WTC11 (cell line): ENCODE measurements around the gene DUSP22.

Source experiments
- CBFB ChIP-seq: sonication (generic); formaldehyde crosslinking; IDR thresholded peaks from 2 replicates; pipeline ENCODE4 v1.8.1; 2022; ENCODE audit warnings: mild to moderate bottlenecking, low read depth, missing genetic modification reagents
- ELF4 ChIP-seq: sonication (generic); formaldehyde crosslinking; IDR thresholded peaks from 2 replicates; pipeline ENCODE4 v1.8.1; 2022; ENCODE audit warnings: low read depth, mild to moderate bottlenecking, moderate library complexity, missing genetic modification reagents
- TCF7 ChIP-seq: sonication (generic); formaldehyde crosslinking; IDR thresholded peaks from 2 replicates; pipeline ENCODE4 v1.8.0; 2022; ENCODE audit warnings: mild to moderate bottlenecking, low read depth, missing genetic modification reagents, moderate library complexity
- ZNF416 ChIP-seq: fragments of 250-450 bp; sonication (Bioruptor Pico); IDR thresholded peaks from 2 replicates; pipeline ENCODE4 v1.9.0; 2021; ENCODE audit warnings: mild to moderate bottlenecking, inconsistent platforms
- ZNF423 ChIP-seq: fragments of 250-450 bp; sonication (Bioruptor Pico); IDR thresholded peaks from 2 replicates; pipeline ENCODE4 v2.1.2; 2022; ENCODE audit warnings: mild to moderate bottlenecking, moderate library complexity
- TF ChIP-seq, protein P1 (sequence below): sonication (generic); formaldehyde crosslinking; IDR thresholded peaks from 2 replicates; pipeline ENCODE4 v1.8.1; 2023; ENCODE audit warnings: mild to moderate bottlenecking, missing genetic modification reagents, moderate library complexity
- TF ChIP-seq, protein P2 (sequence below): fragments of 250-450 bp; sonication (Bioruptor Pico); IDR thresholded peaks from 2 replicates; pipeline ENCODE4 v1.9.0; 2021; ENCODE audit warnings: mild to moderate bottlenecking
- TF ChIP-seq, protein P3 (sequence below): fragments of 200-600 bp; IDR thresholded peaks from 2 replicates; pipeline ENCODE4 v1.8.0; 2022; ENCODE audit warnings: antibody characterized with exemption
- TF ChIP-seq, protein P4 (sequence below): fragments of 250-450 bp; sonication (Bioruptor Pico); conservative IDR thresholded peaks from 2 replicates; pipeline ENCODE4 v1.9.0; 2021; ENCODE audit warnings: mild to moderate bottlenecking
- TF ChIP-seq, protein P5 (sequence below): sonication (generic); formaldehyde crosslinking; IDR thresholded peaks from 2 replicates; pipeline ENCODE4 v1.8.0; 2023; ENCODE audit warnings: missing genetic modification reagents, mild to moderate bottlenecking, borderline replicate concordance
- TF ChIP-seq, protein P6 (sequence below): fragments of 250-450 bp; sonication (Bioruptor Pico); IDR thresholded peaks from 2 replicates; pipeline ENCODE4 v1.9.0; 2021; ENCODE audit warnings: mild to moderate bottlenecking, borderline replicate concordance
- TF ChIP-seq, protein P7 (sequence below): sonication (generic); formaldehyde crosslinking; IDR thresholded peaks from 2 replicates; pipeline ENCODE4 v1.8.1; 2023; ENCODE audit warnings: mild to moderate bottlenecking, missing genetic modification reagents
- TF ChIP-seq, protein P8 (sequence below): sonication (generic); formaldehyde crosslinking; conservative IDR thresholded peaks from 2 replicates; pipeline ENCODE4 v1.8.1; 2023; ENCODE audit warnings: mild to moderate bottlenecking, low read depth, missing genetic modification reagents, moderate library complexity
- TF ChIP-seq, protein P9 (sequence below): sonication (generic); formaldehyde crosslinking; IDR thresholded peaks from 2 replicates; pipeline ENCODE4 v1.8.0; 2022; ENCODE audit warnings: mild to moderate bottlenecking, missing genetic modification reagents

DNA sequence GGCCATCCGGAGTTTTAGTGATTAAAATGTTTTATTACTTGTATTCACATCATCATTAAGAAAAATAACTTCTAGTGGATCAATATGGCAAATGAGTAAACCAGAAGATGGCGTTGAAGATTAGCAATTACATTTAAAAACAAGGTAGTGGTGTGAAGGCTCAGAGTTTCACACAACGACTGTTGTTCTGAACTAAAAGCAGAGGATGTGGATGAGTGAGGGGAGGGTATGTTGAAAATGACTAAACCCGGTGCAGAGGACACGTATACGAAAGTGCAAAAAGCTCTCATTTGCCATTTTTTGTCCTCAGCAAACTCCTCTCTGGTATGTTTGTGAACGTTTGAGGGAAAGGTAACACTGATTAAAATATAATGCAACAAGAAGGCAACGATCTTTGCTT, 97.3 kb downstream of the DUSP22 start:
- TF ChIP-seq, protein P1, sequence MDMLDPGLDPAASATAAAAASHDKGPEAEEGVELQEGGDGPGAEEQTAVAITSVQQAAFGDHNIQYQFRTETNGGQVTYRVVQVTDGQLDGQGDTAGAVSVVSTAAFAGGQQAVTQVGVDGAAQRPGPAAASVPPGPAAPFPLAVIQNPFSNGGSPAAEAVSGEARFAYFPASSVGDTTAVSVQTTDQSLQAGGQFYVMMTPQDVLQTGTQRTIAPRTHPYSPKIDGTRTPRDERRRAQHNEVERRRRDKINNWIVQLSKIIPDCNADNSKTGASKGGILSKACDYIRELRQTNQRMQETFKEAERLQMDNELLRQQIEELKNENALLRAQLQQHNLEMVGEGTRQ (CRISPR knock-in tag) = no peak
- TF ChIP-seq, protein P2, sequence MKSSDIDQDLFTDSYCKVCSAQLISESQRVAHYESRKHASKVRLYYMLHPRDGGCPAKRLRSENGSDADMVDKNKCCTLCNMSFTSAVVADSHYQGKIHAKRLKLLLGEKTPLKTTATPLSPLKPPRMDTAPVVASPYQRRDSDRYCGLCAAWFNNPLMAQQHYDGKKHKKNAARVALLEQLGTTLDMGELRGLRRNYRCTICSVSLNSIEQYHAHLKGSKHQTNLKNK = no peak
- TF ChIP-seq TCF7 (CRISPR knock-in tag) (no peak), ELF4 (CRISPR knock-in tag) (no peak), ZNF416 (CRISPR knock-in tag) (no peak), ZNF423 (CRISPR knock-in tag) (no peak), CBFB (CRISPR knock-in tag) (no peak)
- TF ChIP-seq, protein P3, sequence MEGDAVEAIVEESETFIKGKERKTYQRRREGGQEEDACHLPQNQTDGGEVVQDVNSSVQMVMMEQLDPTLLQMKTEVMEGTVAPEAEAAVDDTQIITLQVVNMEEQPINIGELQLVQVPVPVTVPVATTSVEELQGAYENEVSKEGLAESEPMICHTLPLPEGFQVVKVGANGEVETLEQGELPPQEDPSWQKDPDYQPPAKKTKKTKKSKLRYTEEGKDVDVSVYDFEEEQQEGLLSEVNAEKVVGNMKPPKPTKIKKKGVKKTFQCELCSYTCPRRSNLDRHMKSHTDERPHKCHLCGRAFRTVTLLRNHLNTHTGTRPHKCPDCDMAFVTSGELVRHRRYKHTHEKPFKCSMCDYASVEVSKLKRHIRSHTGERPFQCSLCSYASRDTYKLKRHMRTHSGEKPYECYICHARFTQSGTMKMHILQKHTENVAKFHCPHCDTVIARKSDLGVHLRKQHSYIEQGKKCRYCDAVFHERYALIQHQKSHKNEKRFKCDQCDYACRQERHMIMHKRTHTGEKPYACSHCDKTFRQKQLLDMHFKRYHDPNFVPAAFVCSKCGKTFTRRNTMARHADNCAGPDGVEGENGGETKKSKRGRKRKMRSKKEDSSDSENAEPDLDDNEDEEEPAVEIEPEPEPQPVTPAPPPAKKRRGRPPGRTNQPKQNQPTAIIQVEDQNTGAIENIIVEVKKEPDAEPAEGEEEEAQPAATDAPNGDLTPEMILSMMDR = no peak
- TF ChIP-seq, protein P4, sequence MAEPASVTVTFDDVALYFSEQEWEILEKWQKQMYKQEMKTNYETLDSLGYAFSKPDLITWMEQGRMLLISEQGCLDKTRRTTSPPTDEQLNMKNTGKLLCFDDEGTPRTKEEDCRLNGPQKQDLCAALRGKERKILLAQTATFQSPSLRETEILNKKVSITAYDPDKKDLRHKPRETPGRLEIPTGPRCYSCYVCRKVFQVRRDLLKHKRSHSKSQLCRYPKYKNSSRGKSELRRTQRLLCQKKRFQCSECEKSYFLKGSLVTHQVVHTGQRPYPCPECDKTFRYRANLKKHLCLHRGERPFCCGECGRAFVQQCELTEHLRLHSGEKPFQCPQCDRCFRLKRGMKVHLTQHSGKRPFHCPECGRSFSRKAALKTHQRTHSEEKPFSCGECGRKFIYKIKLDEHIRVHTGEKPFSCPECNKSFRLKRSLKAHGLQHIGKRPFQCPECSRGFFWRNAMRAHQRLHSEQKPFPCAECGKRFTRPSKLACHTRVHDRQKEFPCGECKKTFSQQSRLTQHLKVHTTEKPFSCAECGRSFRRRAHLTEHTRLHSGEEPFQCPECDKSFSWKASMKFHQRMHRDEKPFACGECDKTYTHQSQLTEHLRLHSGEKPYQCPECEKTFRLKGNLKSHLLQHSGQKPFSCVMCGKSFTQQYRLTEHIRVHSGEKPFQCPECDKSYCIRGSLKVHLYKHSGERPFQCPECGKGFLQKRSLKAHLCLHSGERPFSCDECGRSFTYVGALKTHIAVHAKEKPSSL (CRISPR knock-in tag) = no peak
- TF ChIP-seq, protein P5, sequence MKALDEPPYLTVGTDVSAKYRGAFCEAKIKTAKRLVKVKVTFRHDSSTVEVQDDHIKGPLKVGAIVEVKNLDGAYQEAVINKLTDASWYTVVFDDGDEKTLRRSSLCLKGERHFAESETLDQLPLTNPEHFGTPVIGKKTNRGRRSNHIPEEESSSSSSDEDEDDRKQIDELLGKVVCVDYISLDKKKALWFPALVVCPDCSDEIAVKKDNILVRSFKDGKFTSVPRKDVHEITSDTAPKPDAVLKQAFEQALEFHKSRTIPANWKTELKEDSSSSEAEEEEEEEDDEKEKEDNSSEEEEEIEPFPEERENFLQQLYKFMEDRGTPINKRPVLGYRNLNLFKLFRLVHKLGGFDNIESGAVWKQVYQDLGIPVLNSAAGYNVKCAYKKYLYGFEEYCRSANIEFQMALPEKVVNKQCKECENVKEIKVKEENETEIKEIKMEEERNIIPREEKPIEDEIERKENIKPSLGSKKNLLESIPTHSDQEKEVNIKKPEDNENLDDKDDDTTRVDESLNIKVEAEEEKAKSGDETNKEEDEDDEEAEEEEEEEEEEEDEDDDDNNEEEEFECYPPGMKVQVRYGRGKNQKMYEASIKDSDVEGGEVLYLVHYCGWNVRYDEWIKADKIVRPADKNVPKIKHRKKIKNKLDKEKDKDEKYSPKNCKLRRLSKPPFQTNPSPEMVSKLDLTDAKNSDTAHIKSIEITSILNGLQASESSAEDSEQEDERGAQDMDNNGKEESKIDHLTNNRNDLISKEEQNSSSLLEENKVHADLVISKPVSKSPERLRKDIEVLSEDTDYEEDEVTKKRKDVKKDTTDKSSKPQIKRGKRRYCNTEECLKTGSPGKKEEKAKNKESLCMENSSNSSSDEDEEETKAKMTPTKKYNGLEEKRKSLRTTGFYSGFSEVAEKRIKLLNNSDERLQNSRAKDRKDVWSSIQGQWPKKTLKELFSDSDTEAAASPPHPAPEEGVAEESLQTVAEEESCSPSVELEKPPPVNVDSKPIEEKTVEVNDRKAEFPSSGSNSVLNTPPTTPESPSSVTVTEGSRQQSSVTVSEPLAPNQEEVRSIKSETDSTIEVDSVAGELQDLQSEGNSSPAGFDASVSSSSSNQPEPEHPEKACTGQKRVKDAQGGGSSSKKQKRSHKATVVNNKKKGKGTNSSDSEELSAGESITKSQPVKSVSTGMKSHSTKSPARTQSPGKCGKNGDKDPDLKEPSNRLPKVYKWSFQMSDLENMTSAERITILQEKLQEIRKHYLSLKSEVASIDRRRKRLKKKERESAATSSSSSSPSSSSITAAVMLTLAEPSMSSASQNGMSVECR (CRISPR knock-in tag) = no peak
- TF ChIP-seq, protein P6, sequence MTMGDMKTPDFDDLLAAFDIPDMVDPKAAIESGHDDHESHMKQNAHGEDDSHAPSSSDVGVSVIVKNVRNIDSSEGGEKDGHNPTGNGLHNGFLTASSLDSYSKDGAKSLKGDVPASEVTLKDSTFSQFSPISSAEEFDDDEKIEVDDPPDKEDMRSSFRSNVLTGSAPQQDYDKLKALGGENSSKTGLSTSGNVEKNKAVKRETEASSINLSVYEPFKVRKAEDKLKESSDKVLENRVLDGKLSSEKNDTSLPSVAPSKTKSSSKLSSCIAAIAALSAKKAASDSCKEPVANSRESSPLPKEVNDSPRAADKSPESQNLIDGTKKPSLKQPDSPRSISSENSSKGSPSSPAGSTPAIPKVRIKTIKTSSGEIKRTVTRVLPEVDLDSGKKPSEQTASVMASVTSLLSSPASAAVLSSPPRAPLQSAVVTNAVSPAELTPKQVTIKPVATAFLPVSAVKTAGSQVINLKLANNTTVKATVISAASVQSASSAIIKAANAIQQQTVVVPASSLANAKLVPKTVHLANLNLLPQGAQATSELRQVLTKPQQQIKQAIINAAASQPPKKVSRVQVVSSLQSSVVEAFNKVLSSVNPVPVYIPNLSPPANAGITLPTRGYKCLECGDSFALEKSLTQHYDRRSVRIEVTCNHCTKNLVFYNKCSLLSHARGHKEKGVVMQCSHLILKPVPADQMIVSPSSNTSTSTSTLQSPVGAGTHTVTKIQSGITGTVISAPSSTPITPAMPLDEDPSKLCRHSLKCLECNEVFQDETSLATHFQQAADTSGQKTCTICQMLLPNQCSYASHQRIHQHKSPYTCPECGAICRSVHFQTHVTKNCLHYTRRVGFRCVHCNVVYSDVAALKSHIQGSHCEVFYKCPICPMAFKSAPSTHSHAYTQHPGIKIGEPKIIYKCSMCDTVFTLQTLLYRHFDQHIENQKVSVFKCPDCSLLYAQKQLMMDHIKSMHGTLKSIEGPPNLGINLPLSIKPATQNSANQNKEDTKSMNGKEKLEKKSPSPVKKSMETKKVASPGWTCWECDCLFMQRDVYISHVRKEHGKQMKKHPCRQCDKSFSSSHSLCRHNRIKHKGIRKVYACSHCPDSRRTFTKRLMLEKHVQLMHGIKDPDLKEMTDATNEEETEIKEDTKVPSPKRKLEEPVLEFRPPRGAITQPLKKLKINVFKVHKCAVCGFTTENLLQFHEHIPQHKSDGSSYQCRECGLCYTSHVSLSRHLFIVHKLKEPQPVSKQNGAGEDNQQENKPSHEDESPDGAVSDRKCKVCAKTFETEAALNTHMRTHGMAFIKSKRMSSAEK = no peak
- TF ChIP-seq, protein P7, sequence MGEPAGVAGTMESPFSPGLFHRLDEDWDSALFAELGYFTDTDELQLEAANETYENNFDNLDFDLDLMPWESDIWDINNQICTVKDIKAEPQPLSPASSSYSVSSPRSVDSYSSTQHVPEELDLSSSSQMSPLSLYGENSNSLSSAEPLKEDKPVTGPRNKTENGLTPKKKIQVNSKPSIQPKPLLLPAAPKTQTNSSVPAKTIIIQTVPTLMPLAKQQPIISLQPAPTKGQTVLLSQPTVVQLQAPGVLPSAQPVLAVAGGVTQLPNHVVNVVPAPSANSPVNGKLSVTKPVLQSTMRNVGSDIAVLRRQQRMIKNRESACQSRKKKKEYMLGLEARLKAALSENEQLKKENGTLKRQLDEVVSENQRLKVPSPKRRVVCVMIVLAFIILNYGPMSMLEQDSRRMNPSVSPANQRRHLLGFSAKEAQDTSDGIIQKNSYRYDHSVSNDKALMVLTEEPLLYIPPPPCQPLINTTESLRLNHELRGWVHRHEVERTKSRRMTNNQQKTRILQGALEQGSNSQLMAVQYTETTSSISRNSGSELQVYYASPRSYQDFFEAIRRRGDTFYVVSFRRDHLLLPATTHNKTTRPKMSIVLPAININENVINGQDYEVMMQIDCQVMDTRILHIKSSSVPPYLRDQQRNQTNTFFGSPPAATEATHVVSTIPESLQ (CRISPR knock-in tag) = no peak
- TF ChIP-seq, protein P8, sequence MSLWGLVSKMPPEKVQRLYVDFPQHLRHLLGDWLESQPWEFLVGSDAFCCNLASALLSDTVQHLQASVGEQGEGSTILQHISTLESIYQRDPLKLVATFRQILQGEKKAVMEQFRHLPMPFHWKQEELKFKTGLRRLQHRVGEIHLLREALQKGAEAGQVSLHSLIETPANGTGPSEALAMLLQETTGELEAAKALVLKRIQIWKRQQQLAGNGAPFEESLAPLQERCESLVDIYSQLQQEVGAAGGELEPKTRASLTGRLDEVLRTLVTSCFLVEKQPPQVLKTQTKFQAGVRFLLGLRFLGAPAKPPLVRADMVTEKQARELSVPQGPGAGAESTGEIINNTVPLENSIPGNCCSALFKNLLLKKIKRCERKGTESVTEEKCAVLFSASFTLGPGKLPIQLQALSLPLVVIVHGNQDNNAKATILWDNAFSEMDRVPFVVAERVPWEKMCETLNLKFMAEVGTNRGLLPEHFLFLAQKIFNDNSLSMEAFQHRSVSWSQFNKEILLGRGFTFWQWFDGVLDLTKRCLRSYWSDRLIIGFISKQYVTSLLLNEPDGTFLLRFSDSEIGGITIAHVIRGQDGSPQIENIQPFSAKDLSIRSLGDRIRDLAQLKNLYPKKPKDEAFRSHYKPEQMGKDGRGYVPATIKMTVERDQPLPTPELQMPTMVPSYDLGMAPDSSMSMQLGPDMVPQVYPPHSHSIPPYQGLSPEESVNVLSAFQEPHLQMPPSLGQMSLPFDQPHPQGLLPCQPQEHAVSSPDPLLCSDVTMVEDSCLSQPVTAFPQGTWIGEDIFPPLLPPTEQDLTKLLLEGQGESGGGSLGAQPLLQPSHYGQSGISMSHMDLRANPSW (CRISPR knock-in tag) = no peak
- TF ChIP-seq, protein P9, sequence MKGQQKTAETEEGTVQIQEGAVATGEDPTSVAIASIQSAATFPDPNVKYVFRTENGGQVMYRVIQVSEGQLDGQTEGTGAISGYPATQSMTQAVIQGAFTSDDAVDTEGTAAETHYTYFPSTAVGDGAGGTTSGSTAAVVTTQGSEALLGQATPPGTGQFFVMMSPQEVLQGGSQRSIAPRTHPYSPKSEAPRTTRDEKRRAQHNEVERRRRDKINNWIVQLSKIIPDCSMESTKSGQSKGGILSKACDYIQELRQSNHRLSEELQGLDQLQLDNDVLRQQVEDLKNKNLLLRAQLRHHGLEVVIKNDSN = no peak
